ENCODE data around the gene FOXJ1.

The FOXJ1 gene

DNA sequence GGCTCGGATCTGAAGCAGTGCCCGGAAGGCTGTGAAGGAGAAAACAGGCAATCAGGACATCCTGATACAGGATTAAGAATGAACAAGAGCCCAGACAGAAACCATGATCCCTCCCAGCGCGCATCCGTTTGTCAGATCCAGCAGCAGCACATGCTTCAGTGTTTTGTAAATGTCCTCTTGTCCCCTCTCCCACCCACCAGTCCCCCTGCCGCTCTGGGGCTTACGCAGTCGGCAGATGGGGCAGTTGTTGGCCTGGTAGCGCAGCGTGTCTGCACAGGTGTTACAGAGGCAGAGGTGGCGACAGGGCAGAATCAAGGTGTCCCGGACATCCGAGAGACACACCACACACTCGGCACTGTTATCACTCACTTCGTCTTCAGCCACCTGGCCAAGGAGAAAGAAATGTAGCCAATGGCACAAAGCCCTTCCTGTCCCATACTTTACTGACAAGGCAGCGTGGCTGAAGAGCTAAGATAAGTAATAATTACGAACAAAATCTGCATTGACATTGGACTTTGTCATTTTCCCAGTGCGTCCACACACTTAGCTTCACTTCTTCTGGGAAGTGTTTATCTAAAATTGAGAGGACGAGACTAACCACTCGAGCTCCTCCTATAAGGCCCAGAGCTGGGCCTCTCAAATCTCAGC is 20.7 kb upstream of the FOXJ1 start:
- H4K20me1 ChIP-seq (ENCODE audit: insufficient read depth, low read length), result no peaks in the 10 kb centered on the region
- H3K79me2 ChIP-seq (ENCODE audit: insufficient read depth, low read length), result no peaks in the 10 kb centered on the region
- DNase-seq, result no peak
- H3K27ac ChIP-seq (ENCODE audit: low read length), result no peak overlapping the region
- H3K4me2 ChIP-seq (ENCODE audit: insufficient read depth, low read length), result no peak overlapping the region
- H3K4me3 ChIP-seq (ENCODE audit: low read depth in 1 of 2, low read length in 2 of 2), result no peak overlapping the region
- no peak overlapping the region for H2AFZ ChIP-seq (ENCODE audit: low read depth, low read length)
- H3K27me3 ChIP-seq (ENCODE audit: insufficient read depth, low read length, poor library complexity), result no peaks in the 10 kb centered on the region
- H3K4me1 ChIP-seq (ENCODE audit: insufficient read depth, low read length), result no peaks in the 10 kb centered on the region
- H3K9ac ChIP-seq (ENCODE audit: low read depth, low read length), result no peak overlapping the region
- H3K36me3 ChIP-seq (ENCODE audit: insufficient read depth, low read length), result no peaks in the 10 kb centered on the region
- no peaks in the 10 kb centered on the region for H3K9me3 ChIP-seq (ENCODE audit: insufficient read depth, low read length, severe bottlenecking)
- TF ChIP-seq CTCF (IDR thresholded peaks at IDR 0.05; ENCODE audit: borderline replicate concordance, extremely low read depth, low read length, poor library complexity, severe bottlenecking), result no peak
- no peak for ATAC-seq (ENCODE audit: insufficient read depth, low read depth)

DNA sequence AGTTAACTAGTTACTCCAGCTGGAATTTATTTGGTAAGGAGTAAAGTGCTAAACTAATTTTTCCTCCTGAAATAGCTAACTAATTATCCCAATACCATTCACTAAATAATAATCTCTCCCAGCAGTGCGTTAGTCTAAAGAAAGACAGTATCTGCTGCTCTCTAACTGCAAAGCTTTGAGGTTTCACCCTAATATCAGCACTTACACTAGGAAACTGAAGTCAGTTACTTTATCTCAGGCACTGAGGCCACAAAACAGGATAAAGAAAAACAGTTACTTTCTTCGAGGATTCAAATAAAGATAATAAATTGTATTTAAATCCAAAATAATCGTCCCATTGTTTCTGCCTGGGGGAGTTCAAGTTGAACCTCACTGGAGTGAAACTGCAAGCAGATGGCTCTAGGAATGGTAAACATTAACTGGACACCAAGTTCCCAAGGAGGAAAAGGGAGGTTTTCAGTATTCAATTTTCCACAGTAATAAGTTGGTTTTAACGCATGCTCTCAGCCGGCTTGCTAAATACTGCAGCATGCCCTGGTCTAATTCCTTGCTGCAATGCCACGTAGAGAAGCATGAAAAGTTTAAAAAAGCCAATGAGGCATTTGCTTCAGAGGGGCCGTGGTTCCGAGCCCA is 20.0 kb upstream of the FOXJ1 start:
- Histone ChIP-seq H3K4me2 (ENCODE audit: insufficient read depth, low read length) (no peak overlapping the region), H3K9me3 (ENCODE audit: insufficient read depth, low read length, severe bottlenecking) (no peaks in the 10 kb centered on the region), H4K20me1 (ENCODE audit: insufficient read depth, low read length) (no peaks in the 10 kb centered on the region), H3K4me1 (ENCODE audit: insufficient read depth, low read length) (no peaks in the 10 kb centered on the region), H3K27ac (ENCODE audit: low read length) (no peak overlapping the region), H3K27me3 (ENCODE audit: insufficient read depth, low read length, poor library complexity) (no peaks in the 10 kb centered on the region), H2AFZ (ENCODE audit: low read depth, low read length) (no peak overlapping the region), H3K79me2 (ENCODE audit: insufficient read depth, low read length) (no peaks in the 10 kb centered on the region), H3K4me3 (ENCODE audit: low read depth in 1 of 2, low read length in 2 of 2) (no peak overlapping the region), H3K36me3 (ENCODE audit: insufficient read depth, low read length) (no peaks in the 10 kb centered on the region), H3K9ac (ENCODE audit: low read depth, low read length) (no peak overlapping the region)
- TF ChIP-seq EZH2 (IDR thresholded peaks at IDR 0.05; ENCODE audit: borderline replicate concordance, low read depth, low read length, severe bottlenecking) (no peak), CTCF (IDR thresholded peaks at IDR 0.05; ENCODE audit: borderline replicate concordance, extremely low read depth, low read length, poor library complexity, severe bottlenecking) (no peak)
- DNase-seq (no peak), ATAC-seq (ENCODE audit: insufficient read depth, low read depth) (no peak)

DNA sequence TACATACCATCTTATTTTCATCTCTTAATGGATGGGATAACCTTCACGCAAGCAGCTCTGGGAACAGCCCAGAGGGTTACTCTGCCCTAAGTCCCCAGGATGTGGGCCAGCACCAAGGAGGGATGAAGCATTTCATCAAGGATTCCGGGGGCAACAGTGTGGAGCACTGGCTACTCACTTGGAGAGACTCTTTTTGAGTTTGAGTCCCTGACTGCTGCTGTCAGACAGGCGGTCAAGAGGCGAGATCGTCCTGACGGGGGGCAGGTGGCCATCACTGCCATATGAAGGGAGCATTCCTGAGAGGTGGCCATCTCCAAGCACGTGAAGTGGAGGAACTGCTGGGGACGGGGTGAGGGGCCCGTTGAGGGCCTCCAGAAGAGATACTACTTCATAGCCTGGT is 18.1 kb upstream of the FOXJ1 start:
- Histone ChIP-seq H3K36me3 (ENCODE audit: insufficient read depth, low read length) (no peaks in the 10 kb centered on the region), H3K9ac (ENCODE audit: low read depth, low read length) (no peak overlapping the region), H4K20me1 (ENCODE audit: insufficient read depth, low read length) (no peaks in the 10 kb centered on the region), H3K9me3 (ENCODE audit: insufficient read depth, low read length, severe bottlenecking) (no peaks in the 10 kb centered on the region), H3K79me2 (ENCODE audit: insufficient read depth, low read length) (no peaks in the 10 kb centered on the region), H3K4me3 (ENCODE audit: low read depth in 1 of 2, low read length in 2 of 2) (no peak overlapping the region), H2AFZ (ENCODE audit: low read depth, low read length) (no peak overlapping the region), H3K4me1 (ENCODE audit: insufficient read depth, low read length) (no peaks in the 10 kb centered on the region), H3K4me2 (ENCODE audit: insufficient read depth, low read length) (no peak overlapping the region), H3K27me3 (ENCODE audit: insufficient read depth, low read length, poor library complexity) (no peaks in the 10 kb centered on the region), H3K27ac (ENCODE audit: low read length) (no peak overlapping the region)
- DNase-seq (no peak), ATAC-seq (ENCODE audit: insufficient read depth, low read depth) (no peak)
- TF ChIP-seq CTCF (IDR thresholded peaks at IDR 0.05; ENCODE audit: borderline replicate concordance, extremely low read depth, low read length, poor library complexity, severe bottlenecking) (no peak), EZH2 (IDR thresholded peaks at IDR 0.05; ENCODE audit: borderline replicate concordance, low read depth, low read length, severe bottlenecking) (no peak)
